H9 (cell line): ENCODE data around the gene FMNL3. TPM values are rescaled to one million over a fixed set of nuclear protein-coding genes. Genes with fewer than 3 reads are reported as not detected.

Experiments used
- DNase-seq: peaks from one replicate; pipeline ENCODE4 v3.0.0-alpha.2; 2017
- H2AFZ ChIP-seq: one replicate; pipeline ENCODE4 v1.6.1; 2013; ENCODE audit warnings: mild to moderate bottlenecking, low read length, control low read depth, moderate library complexity
- H2AK5ac ChIP-seq: 2 replicates; pipeline ENCODE4 v1.6.1; 2013; ENCODE audit warnings: low read length, control low read depth, mixed read lengths; ENCODE audit not compliant: insufficient read length
- H2BK120ac ChIP-seq: one replicate; pipeline ENCODE4 v1.6.1; 2013; ENCODE audit warnings: low read depth, mild to moderate bottlenecking, low read length, control low read depth, inconsistent platforms; ENCODE audit not compliant: poor library complexity, severe bottlenecking
- H2BK12ac ChIP-seq: 2 replicates; pipeline ENCODE4 v1.6.1; 2013; ENCODE audit warnings: low read length, control low read depth, mixed read lengths, low read depth; ENCODE audit not compliant: insufficient read length
- H2BK15ac ChIP-seq: 2 replicates; pipeline ENCODE4 v1.6.1; 2013; ENCODE audit warnings: low read depth, low read length, control low read depth
- H2BK20ac ChIP-seq: one replicate; pipeline ENCODE4 v1.6.1; 2013; ENCODE audit warnings: low read depth, mild to moderate bottlenecking, low read length, control low read depth, inconsistent platforms; ENCODE audit not compliant: poor library complexity, severe bottlenecking
- H2BK5ac ChIP-seq: 2 replicates; pipeline ENCODE4 v1.6.1; 2013; ENCODE audit warnings: low read length, control low read depth, mixed read lengths; ENCODE audit not compliant: insufficient read length
- H3K14ac ChIP-seq: 2 replicates; pipeline ENCODE4 v1.6.1; 2013; ENCODE audit warnings: low read length, control low read depth; ENCODE audit not compliant: insufficient read depth
- H3K18ac ChIP-seq: 2 replicates; pipeline ENCODE4 v1.6.1; 2013; ENCODE audit warnings: low read depth, mild to moderate bottlenecking, mixed read lengths, low read length, control low read depth; ENCODE audit not compliant: insufficient read length
- H3K23ac ChIP-seq: 2 replicates; pipeline ENCODE4 v1.6.1; 2013; ENCODE audit warnings: low read length, control low read depth, mixed read lengths, low read depth; ENCODE audit not compliant: insufficient read length
- H3K23me2 ChIP-seq: 2 replicates; pipeline ENCODE4 v1.6.1; 2013; ENCODE audit warnings: low read depth, mild to moderate bottlenecking, mixed read lengths, low read length, control low read depth; ENCODE audit not compliant: insufficient read length, poor library complexity, severe bottlenecking
- H3K27ac ChIP-seq: 2 replicates; pipeline ENCODE4 v1.5.1; 2013; ENCODE audit warnings: low read length, control low read depth, mixed read lengths, low read depth; ENCODE audit not compliant: insufficient read length
- H3K27me3 ChIP-seq: 2 replicates; pipeline ENCODE4 v1.6.1; 2013; ENCODE audit warnings: low read length, control low read depth, inconsistent platforms; ENCODE audit not compliant: insufficient read depth
- H3K4ac ChIP-seq: 2 replicates; pipeline ENCODE4 v1.6.1; 2013; ENCODE audit warnings: low read depth, mild to moderate bottlenecking, control low read depth, inconsistent platforms, low read length, moderate library complexity
- H3K4me1 ChIP-seq: 2 replicates; pipeline ENCODE4 v1.6.1; 2013; ENCODE audit warnings: low read length, control low read depth, inconsistent platforms; ENCODE audit not compliant: insufficient read depth
- H3K4me2 ChIP-seq: 2 replicates; pipeline ENCODE4 v1.6.1; 2013; ENCODE audit warnings: low read length, control low read depth, mixed read lengths; ENCODE audit not compliant: insufficient read length, insufficient read depth
- H3K56ac ChIP-seq: 2 replicates; pipeline ENCODE4 v1.6.1; 2013; ENCODE audit warnings: low read depth, mild to moderate bottlenecking, mixed read lengths, low read length, control low read depth; ENCODE audit not compliant: insufficient read length
- H3K79me1 ChIP-seq: 2 replicates; pipeline ENCODE4 v1.6.1; 2013; ENCODE audit warnings: low read depth, mild to moderate bottlenecking, moderate library complexity, low read length, control low read depth, inconsistent platforms; ENCODE audit not compliant: insufficient read depth, poor library complexity, severe bottlenecking
- H3K79me2 ChIP-seq: 2 replicates; pipeline ENCODE4 v1.6.1; 2013; ENCODE audit warnings: low read length, control low read depth, inconsistent platforms; ENCODE audit not compliant: insufficient read depth
- H3K9ac ChIP-seq: 2 replicates; pipeline ENCODE4 v1.6.1; 2013; ENCODE audit warnings: low read length, control low read depth, mixed read lengths; ENCODE audit not compliant: insufficient read length; ENCODE audit errors: extremely low read depth
- H3K9me3 ChIP-seq: one replicate; pipeline ENCODE4 v1.6.1; 2013; ENCODE audit warnings: low read depth, low read length, inconsistent platforms; ENCODE audit not compliant: control insufficient read depth
- H3T11ph ChIP-seq: one replicate; pipeline ENCODE4 v1.6.1; 2013; ENCODE audit warnings: mild to moderate bottlenecking, low read length, control low read depth, inconsistent platforms
- H4K20me1 ChIP-seq: one replicate; pipeline ENCODE4 v1.6.1; 2013; ENCODE audit not compliant: control insufficient read depth, insufficient read length, insufficient read depth
- H4K5ac ChIP-seq: 2 replicates; pipeline ENCODE4 v1.6.1; 2013; ENCODE audit warnings: low read depth, mild to moderate bottlenecking, mixed read lengths, low read length, control low read depth; ENCODE audit not compliant: insufficient read length
- H4K8ac ChIP-seq: replicated peaks from 2 replicates; pipeline ENCODE4 v1.6.1; 2013; ENCODE audit warnings: low read length, control low read depth, mixed read lengths, low read depth; ENCODE audit not compliant: insufficient read length
- H4K91ac ChIP-seq: 2 replicates; pipeline ENCODE4 v1.6.1; 2013; ENCODE audit warnings: low read depth, mild to moderate bottlenecking, moderate library complexity, mixed read lengths, low read length, control low read depth; ENCODE audit not compliant: insufficient read length
- H3K27ac Mint-ChIP-seq, 3 experiments: 2 replicates in 2 of 3; 3 replicates in 1 of 3; pipeline ENCODE4 v1.8.0; 2020 to 2021; ENCODE audit warnings: mixed read lengths in 3 of 3, mild to moderate bottlenecking in 1 of 3, moderate library complexity in 1 of 3
- H3K27me3 Mint-ChIP-seq: 2 replicates; pipeline ENCODE4 v1.8.0; 2021; ENCODE audit warnings: low read depth, mild to moderate bottlenecking, moderate library complexity, mixed read lengths
- H3K36me3 Mint-ChIP-seq, 3 experiments: 2 replicates in 2 of 3; 3 replicates in 1 of 3; pipeline ENCODE4 v1.8.0; 2020 to 2021; ENCODE audit warnings: low read depth in 3 of 3, mixed read lengths in 3 of 3; ENCODE audit not compliant: insufficient read depth in 1 of 3
- H3K4me1 Mint-ChIP-seq, 2 experiments: 2 replicates each; pipeline ENCODE4 v1.8.0; 2020; ENCODE audit warnings: mixed read lengths in 2 of 2
- H3K4me3 Mint-ChIP-seq, 2 experiments: 2 replicates in 1 of 2; 3 replicates in 1 of 2; pipeline ENCODE4 v1.8.0; 2020 to 2021; ENCODE audit warnings: mild to moderate bottlenecking in 2 of 2, mixed read lengths in 2 of 2, moderate library complexity in 1 of 2
- H3K9me3 Mint-ChIP-seq, 2 experiments: 2 replicates in 1 of 2; 3 replicates in 1 of 2; pipeline ENCODE4 v1.8.0; 2020; ENCODE audit warnings: mild to moderate bottlenecking in 2 of 2, mixed read lengths in 2 of 2, moderate library complexity in 1 of 2
- CTCF ChIP-seq: fragments of 200-600 bp; sonication (generic); conservative IDR thresholded peaks from 3 replicates; pipeline ENCODE4 v1.8.0; 2021; ENCODE audit warnings: antibody characterized with exemption, mild to moderate bottlenecking
- WGBS: extraction: QIAGEN DNeasy Blood & Tissue Kit; methylation state at CpG from one replicate; pipeline ENCODE4 v1.1.7; 2013; ENCODE audit warnings: missing lambda C conversion rate, low lambda C conversion rate, mixed read lengths; ENCODE audit not compliant: insufficient read length; ENCODE audit errors: extremely low coverage; 5-methylcytosine and 5-hydroxymethylcytosine counted together
- total RNA-seq: library from RNA; stranded (reverse); gene quantifications from 2 replicates; pipeline ENCODE4 v1.2.1, GENCODE V29; 2021

The FMNL3 gene
- total RNA-seq, 1 experiment from 2014 or later, result 22.8 TPM

- Histone ChIP-seq H3K4ac (no peak overlapping the region), H4K20me1 (no peaks in the 10 kb centered on the region), H3T11ph (no peak overlapping the region), H4K5ac (no peak overlapping the region), H3K4me2 (no peak overlapping the region), H4K8ac (no peak overlapping the region), H3K18ac (no peak overlapping the region), H3K27me3 (no peaks in the 10 kb centered on the region), H2AK5ac (no peak overlapping the region), H3K56ac (no peak overlapping the region), H3K79me2 (no peaks in the 10 kb centered on the region), H3K14ac (no peak overlapping the region; the same call in 1 of the 2 replicates), H2BK5ac (no peak overlapping the region), H2AFZ (no peak overlapping the region), H2BK15ac (no peak overlapping the region), H3K4me1 (peaks cover 5% of the 10 kb centered on the region; the same call in 1 of the 2 replicates), H3K9me3 (no peaks in the 10 kb centered on the region), H2BK20ac (no peak overlapping the region), H4K91ac (no peak overlapping the region), H2BK120ac (no peak overlapping the region), H3K27ac (no peak overlapping the region), H3K79me1 (no peaks in the 10 kb centered on the region), H3K23me2 (peaks cover 3% of the 10 kb centered on the region), H3K23ac (no peak overlapping the region), H2BK12ac (no peak overlapping the region), H3K9ac (no peak overlapping the region)
- Mint-ChIP-seq H3K27me3 (no peaks in the 10 kb centered on the region; the same call in none of the 2 replicates), H3K4me1 (peaks cover 16 to 20% of the 10 kb centered on the region in 2 experiments), H3K9me3 (no peaks in the 10 kb centered on the region), H3K36me3 (peaks cover 9 to 31% (median 20%) of the 10 kb centered on the region in 3 experiments; a peak in 6 of 7 replicates), H3K4me3 (no peak overlapping the region), H3K27ac (peak overlapping the region in 1 of 3 experiments; percentile 56; a peak in 2 of 7 replicates)
- WGBS, result no CpG with 5 or more reads among the region's 2 CpGs
- TF ChIP-seq CTCF, result no peak
- DNase-seq, result no peak
These were observed 73.4 kb downstream of the FMNL3 start for GRCh38 chr12:49633703-49634345.
